ENCODE results near the gene FAM219B. TPM values are rescaled to one million over a fixed set of nuclear protein-coding genes. Genes with fewer than 3 reads are reported as not detected.

Gene FAM219B, protein sequence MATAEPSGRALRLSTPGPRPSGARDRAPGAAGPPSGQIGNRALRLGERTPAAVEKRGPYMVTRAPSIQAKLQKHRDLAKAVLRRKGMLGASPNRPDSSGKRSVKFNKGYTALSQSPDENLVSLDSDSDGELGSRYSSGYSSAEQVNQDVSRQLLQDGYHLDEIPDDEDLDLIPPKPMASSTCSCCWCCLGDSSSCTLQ
- total RNA-seq (2021; ENCODE audit: unreplicated experiment), result 64.3 TPM
- polyA plus RNA-seq (2012), result 27.5 and 35.6 TPM in 2 replicates
- Bru-seq, nascent RNA, result percentile 84 among the genes with signal in this experiment
- percentile 87 among the genes with signal in this experiment for BruChase-seq, experiment 1, labeled RNA remaining after a 6-hour chase
- BruChase-seq, experiment 2, labeled RNA remaining after a 2-hour chase, result percentile 92 among the genes with signal in this experiment
- long read RNA-seq, full-length matches to known transcripts, result 20 of 74 reads
- long read RNA-seq, partial matches to known transcripts, result 7 of 74 reads
- long read RNA-seq, other reads (novel, unspliced or antisense), result 47 of 74 reads

DNA sequence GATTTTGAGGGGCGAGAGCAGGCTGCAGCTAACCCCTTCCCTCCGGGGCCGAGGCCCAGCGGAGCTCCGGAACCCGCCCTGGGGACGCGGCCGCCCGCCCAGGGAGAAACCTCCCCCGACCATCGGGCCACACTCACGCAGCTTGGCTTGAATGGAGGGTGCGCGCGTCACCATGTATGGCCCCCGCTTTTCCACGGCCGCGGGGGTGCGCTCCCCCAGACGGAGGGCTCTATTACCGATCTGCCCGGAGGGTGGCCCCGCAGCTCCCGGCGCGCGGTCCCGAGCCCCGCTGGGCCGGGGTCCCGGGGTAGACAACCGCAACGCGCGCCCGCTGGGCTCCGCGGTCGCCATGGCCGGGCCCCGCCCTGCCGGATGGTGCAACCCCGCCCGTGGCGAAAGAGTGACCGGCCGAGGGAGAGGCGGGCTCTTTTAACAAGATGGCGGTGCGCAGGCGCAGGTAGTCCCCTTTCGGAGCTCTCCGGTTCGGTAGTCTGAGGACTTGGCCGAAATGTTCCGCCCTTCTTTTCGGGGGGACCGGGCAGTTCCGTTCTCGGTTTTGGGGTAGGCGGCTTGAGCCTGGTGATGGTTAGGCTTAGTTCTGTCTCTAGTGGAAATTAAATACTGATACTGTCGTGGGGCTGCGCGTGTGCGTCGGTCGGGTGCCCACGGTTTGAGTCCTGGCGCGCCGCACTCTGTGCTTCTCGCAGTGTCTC, at the start of gene FAM219B:
Gene FAM219B (minus strand): TSS at position 402 of the 713 bp plus-strand sequence. CDS start 51 bp downstream, at position 351.
- Histone ChIP-seq H2AFZ (ENCODE audit: low read depth, low read length, poor library complexity, severe bottlenecking) (peak within 1 kb of the TSS; percentile 93), H3K9me3 (ENCODE audit: control insufficient read depth in 1 of 2, insufficient read depth in 1 of 2, low read depth in 1 of 2, low read length in 2 of 2) (no peaks in the 10 kb centered on the region), H3K9ac (ENCODE audit: low read length) (peak within 1 kb of the TSS; percentile 94), H3K4me3 (replicated peaks in 1 of 2; ENCODE audit: low read depth in 1 of 2, low read length in 2 of 2) (peak within 1 kb of the TSS; percentile 73 to 96), H3K27me3 (ENCODE audit: insufficient read depth, low read length) (no peaks in the 10 kb centered on the region), H3K36me3 (ENCODE audit: control insufficient read depth in 1 of 2, insufficient read depth in 2 of 2, low read length in 2 of 2) (peaks cover 4 to 16% of the 10 kb centered on the region in 2 experiments; a peak in 2 of 4 replicates), H4K20me1 (ENCODE audit: insufficient read depth) (no peaks in the 10 kb centered on the region; the same call in 1 of the 2 replicates), H3K4me2 (ENCODE audit: low read length) (peak within 1 kb of the TSS; percentile 98), H3K79me2 (ENCODE audit: insufficient read depth, low read length) (peaks cover 19% of the 10 kb centered on the region), H3K9me2 (ENCODE audit: insufficient read depth) (no peaks in the 10 kb centered on the region), H3K4me1 (ENCODE audit: control insufficient read depth in 1 of 2, insufficient read depth in 2 of 2, low read length in 2 of 2) (peaks cover 10 to 17% of the 10 kb centered on the region in 2 experiments; a peak in 2 of 4 replicates), H3K27ac (ENCODE audit: low read depth, low read length) (peak within 1 kb of the TSS; percentile 89)
- BruUV-seq (replicated peaks), result no TSS peak
- CTCF ChIA-PET, result interaction anchor here (1.0 to 1.1 kb wide), 3 partner anchors 8 to 45 kb away, joined by 3 read pairs; no protein-coding TSS in a partner anchor
- ATAC-seq, result peak; percentile 90
- intact Hi-C loops (cut with micrococcal nuclease), result loop anchor here (5.0 kb wide), 1 partner anchor 81 kb away; no protein-coding TSS in a partner anchor
- peak; percentile 65 for DNase-seq (ENCODE audit: low read depth, low spot score)
- RAD21 ChIA-PET (ENCODE audit: low non-redundant PET in 1 of 2, low total read pairs in 2 of 2, uncharacterized antibody in 2 of 2, unreplicated experiment in 2 of 2), result interaction anchor here in 1 of 2 experiments (0.7 kb wide), 2 partner anchors 44 to 45 kb away, joined by 3 read pairs; no protein-coding TSS in a partner anchor
- POLR2A ChIA-PET, result interaction anchor here (0.8 to 1.7 kb wide), 6 partner anchors 9 to 734 kb away, joined by 3 to 8 read pairs (median 3); partner anchors contain the start of gene MPI
- TF ChIP-seq EZH2phosphoT487 (IDR thresholded peaks at IDR 0.05; ENCODE audit: borderline replicate concordance), result no peak
- TF ChIP-seq ELF1 (IDR thresholded peaks at IDR 0.05; ENCODE audit: borderline replicate concordance, low read depth), result no peak
- TF ChIP-seq SIN3A (IDR thresholded peaks at IDR 0.05; ENCODE audit: low read depth), result peak; percentile 48
- TF ChIP-seq, protein P1, sequence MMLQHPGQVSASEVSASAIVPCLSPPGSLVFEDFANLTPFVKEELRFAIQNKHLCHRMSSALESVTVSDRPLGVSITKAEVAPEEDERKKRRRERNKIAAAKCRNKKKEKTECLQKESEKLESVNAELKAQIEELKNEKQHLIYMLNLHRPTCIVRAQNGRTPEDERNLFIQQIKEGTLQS (IDR thresholded peaks at IDR 0.05), result no peak
- TF ChIP-seq ZFX (IDR thresholded peaks at IDR 0.05), result peak; percentile 83; the same call in 1 of the 2 replicates
- no peak for TF ChIP-seq SRF (IDR thresholded peaks at IDR 0.05; ENCODE audit: low read depth)
- TF ChIP-seq POLR2A (IDR thresholded peaks at IDR 0.05; ENCODE audit: borderline replicate concordance, extremely low read depth, insufficient read depth, insufficient read length), result peak; percentile 89
- TF ChIP-seq ZNF274 (IDR thresholded peaks at IDR 0.05; ENCODE audit: low read depth, low read length), result no peak
- peak; percentile 52; the same call in 1 of the 2 replicates for TF ChIP-seq CEBPB (IDR thresholded peaks at IDR 0.05; ENCODE audit: low read depth)
- TF ChIP-seq, protein P2, sequence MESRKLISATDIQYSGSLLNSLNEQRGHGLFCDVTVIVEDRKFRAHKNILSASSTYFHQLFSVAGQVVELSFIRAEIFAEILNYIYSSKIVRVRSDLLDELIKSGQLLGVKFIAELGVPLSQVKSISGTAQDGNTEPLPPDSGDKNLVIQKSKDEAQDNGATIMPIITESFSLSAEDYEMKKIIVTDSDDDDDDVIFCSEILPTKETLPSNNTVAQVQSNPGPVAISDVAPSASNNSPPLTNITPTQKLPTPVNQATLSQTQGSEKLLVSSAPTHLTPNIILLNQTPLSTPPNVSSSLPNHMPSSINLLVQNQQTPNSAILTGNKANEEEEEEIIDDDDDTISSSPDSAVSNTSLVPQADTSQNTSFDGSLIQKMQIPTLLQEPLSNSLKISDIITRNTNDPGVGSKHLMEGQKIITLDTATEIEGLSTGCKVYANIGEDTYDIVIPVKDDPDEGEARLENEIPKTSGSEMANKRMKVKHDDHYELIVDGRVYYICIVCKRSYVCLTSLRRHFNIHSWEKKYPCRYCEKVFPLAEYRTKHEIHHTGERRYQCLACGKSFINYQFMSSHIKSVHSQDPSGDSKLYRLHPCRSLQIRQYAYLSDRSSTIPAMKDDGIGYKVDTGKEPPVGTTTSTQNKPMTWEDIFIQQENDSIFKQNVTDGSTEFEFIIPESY (IDR thresholded peaks at IDR 0.05; ENCODE audit: extremely low read depth, insufficient replicate concordance, low read length), result no peak
- TF ChIP-seq, protein P3, sequence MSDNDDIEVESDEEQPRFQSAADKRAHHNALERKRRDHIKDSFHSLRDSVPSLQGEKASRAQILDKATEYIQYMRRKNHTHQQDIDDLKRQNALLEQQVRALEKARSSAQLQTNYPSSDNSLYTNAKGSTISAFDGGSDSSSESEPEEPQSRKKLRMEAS (IDR thresholded peaks at IDR 0.05), result peak; percentile 25; the same call in 1 of the 2 replicates
- TF ChIP-seq EGR1 (IDR thresholded peaks at IDR 0.05; ENCODE audit: low read depth), result no peak
- no peak for TF ChIP-seq JUND (IDR thresholded peaks at IDR 0.05)
- TF ChIP-seq FOSL1 (IDR thresholded peaks at IDR 0.05; ENCODE audit: low read depth), result no peak
- TF ChIP-seq, protein P4, sequence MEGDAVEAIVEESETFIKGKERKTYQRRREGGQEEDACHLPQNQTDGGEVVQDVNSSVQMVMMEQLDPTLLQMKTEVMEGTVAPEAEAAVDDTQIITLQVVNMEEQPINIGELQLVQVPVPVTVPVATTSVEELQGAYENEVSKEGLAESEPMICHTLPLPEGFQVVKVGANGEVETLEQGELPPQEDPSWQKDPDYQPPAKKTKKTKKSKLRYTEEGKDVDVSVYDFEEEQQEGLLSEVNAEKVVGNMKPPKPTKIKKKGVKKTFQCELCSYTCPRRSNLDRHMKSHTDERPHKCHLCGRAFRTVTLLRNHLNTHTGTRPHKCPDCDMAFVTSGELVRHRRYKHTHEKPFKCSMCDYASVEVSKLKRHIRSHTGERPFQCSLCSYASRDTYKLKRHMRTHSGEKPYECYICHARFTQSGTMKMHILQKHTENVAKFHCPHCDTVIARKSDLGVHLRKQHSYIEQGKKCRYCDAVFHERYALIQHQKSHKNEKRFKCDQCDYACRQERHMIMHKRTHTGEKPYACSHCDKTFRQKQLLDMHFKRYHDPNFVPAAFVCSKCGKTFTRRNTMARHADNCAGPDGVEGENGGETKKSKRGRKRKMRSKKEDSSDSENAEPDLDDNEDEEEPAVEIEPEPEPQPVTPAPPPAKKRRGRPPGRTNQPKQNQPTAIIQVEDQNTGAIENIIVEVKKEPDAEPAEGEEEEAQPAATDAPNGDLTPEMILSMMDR (IDR thresholded peaks at IDR 0.05 in 2 of 3, conservative IDR thresholded peaks at IDR 0.05 in 1 of 3; ENCODE audit: borderline replicate concordance in 1 of 3, insufficient read depth in 1 of 3, low read depth in 2 of 3, low read length in 2 of 3), result no peak
- no peak for TF ChIP-seq SP1 (IDR thresholded peaks at IDR 0.05; ENCODE audit: low read depth)
- no peak for TF ChIP-seq CBX3 (IDR thresholded peaks at IDR 0.05; ENCODE audit: low read depth)
- TF ChIP-seq EZH2 (IDR thresholded peaks at IDR 0.05), result no peak

Measured in HCT116 (cell line).